Stomach smooth muscle (tissue), 2 donors: Measurements from ENCODE around the gene LILRA2.
"Not testable (repeated sequence)": the region's sequence is repeated elsewhere in the genome, so short reads cannot be mapped to it uniquely, and the experiment has no call there.

Experiments used
- H3K27ac ChIP-seq: one replicate; pipeline ENCODE4 v1.7.0; 2013; ENCODE audit warnings: mild to moderate bottlenecking, low read length, inconsistent platforms
- H3K27me3 ChIP-seq, 2 donors: one replicate each; pipeline ENCODE4 v1.7.0; 2013; ENCODE audit warnings: low read length in 2 of 2; ENCODE audit not compliant: insufficient read depth in 2 of 2, control insufficient read depth in 1 of 2
- H3K36me3 ChIP-seq, 2 donors: one replicate each; pipeline ENCODE4 v1.7.0; 2013; ENCODE audit warnings: low read length in 2 of 2; ENCODE audit not compliant: control insufficient read depth in 2 of 2, insufficient read depth in 2 of 2
- H3K4me1 ChIP-seq: one replicate; pipeline ENCODE4 v1.7.0; 2013; ENCODE audit warnings: low read length; ENCODE audit not compliant: control insufficient read depth, insufficient read depth
- H3K4me3 ChIP-seq, 2 donors: one replicate each; pipeline ENCODE4 v1.7.0; 2013; ENCODE audit warnings: low read length in 2 of 2
- H3K9ac ChIP-seq, 2 donors: one replicate each; pipeline ENCODE4 v1.7.0; 2013; ENCODE audit warnings: low read length in 2 of 2, mild to moderate bottlenecking in 1 of 2
- H3K9me3 ChIP-seq, 2 donors: one replicate each; pipeline ENCODE4 v1.7.0; 2013; ENCODE audit warnings: low read length in 2 of 2; ENCODE audit not compliant: control insufficient read depth in 2 of 2
- donor health status: healthy.
- donor health status: Pancreatic carcinoma.

The LILRA2 gene

DNA sequence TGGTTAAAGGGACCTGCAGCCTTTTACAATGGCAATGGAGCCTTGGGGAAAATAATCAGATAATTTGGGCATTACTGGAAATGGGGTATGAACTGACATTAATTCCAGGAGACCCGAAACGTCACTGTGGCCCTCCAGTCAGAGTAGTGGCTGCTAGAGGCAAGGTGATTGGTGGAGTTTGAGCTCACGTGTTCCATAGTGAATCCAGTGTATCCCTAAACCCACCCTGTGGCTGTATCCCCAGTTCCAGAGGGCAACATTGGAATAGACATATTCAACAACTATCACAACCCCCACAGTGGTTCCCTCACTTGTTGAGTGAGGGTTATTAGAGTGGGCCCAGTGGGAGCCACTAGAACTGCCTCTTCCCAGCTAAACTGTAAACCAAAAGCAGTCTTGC lies 3.3 kb upstream of the LILRA2 start:
- Histone ChIP-seq H3K4me1 (no peaks in the 10 kb centered on the region), H3K36me3 (no peaks in the 10 kb centered on the region), H3K27me3 (peaks cover 2% of the 10 kb centered on the region in 2 donors), H3K4me3 (no peak overlapping the region), H3K9ac (no peak overlapping the region), H3K27ac (no peak overlapping the region), H3K9me3 (no peaks in the 10 kb centered on the region)

- H3K9ac ChIP-seq, H3K4me3 ChIP-seq, H3K27me3 ChIP-seq, H3K36me3 ChIP-seq, H3K9me3 ChIP-seq, H3K4me1 ChIP-seq, H3K27ac ChIP-seq: not testable (repeated sequence)
Observed at GRCh38 chr19:54571715-54572615, 1.6 kb upstream of the LILRA2 start.

DNA sequence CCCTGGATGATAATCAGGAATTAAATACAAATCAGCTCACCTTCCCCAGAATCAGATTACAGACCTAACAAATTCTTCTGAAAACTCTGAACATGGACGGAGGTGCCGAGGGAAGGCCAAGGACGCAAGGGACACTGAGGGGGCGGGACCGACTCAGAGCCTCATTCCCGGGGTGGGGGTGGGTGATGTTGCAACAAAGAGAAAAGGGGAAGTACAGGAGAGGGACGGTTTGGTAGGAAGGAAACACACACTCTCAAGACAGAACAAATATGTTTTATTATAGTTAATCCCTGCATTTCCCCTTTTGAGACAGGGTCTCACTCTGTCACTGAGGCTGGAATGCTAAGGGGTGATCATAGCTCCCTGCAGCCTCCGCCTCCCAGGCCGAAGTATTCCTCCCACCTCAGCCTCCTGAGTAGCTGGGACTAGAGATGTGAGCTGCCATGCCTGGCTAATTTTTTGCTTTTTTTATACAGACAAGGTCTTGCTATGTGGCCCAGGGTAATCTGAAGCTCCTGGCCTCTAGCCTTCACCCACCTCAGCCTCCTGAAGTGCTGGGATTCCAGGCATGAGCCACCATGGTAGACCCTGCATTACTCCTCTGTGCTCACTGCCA lies 786 bp upstream of the LILRA2 start:
- H3K4me1 ChIP-seq: no peaks in the 10 kb centered on the region
- no peaks in the 10 kb centered on the region for H3K36me3 ChIP-seq
- H3K27ac ChIP-seq: no peak overlapping the region
- H3K9ac ChIP-seq: no peak overlapping the region
- H3K4me3 ChIP-seq: peak overlapping the region in 1 of 2 donors; percentile 15
- no peaks in the 10 kb centered on the region for H3K9me3 ChIP-seq
- H3K27me3 ChIP-seq: peaks cover 0 to 5% of the 10 kb centered on the region in 2 donors

GRCh38 chr19:54574051-54574450 lies 461 bp downstream of the LILRA2 start:
- H3K27me3 ChIP-seq: peaks cover 0 to 4% of the 10 kb centered on the region in 2 donors
- no peak overlapping the region for H3K4me3 ChIP-seq
- no peak overlapping the region for H3K9ac ChIP-seq
- no peaks in the 10 kb centered on the region for H3K9me3 ChIP-seq
- H3K27ac ChIP-seq: no peak overlapping the region
- no peaks in the 10 kb centered on the region for H3K36me3 ChIP-seq
- no peaks in the 10 kb centered on the region for H3K4me1 ChIP-seq

GRCh38 chr19:54574527-54575056 lies 1.0 kb downstream of the LILRA2 start:
- H3K36me3 ChIP-seq: no peaks in the 10 kb centered on the region
- H3K9me3 ChIP-seq: no peaks in the 10 kb centered on the region
- no peaks in the 10 kb centered on the region for H3K4me1 ChIP-seq
- H3K27me3 ChIP-seq: peaks cover 0 to 3% of the 10 kb centered on the region in 2 donors
- no peak overlapping the region for H3K9ac ChIP-seq
- no peak overlapping the region for H3K27ac ChIP-seq
- H3K4me3 ChIP-seq: no peak overlapping the region

DNA sequence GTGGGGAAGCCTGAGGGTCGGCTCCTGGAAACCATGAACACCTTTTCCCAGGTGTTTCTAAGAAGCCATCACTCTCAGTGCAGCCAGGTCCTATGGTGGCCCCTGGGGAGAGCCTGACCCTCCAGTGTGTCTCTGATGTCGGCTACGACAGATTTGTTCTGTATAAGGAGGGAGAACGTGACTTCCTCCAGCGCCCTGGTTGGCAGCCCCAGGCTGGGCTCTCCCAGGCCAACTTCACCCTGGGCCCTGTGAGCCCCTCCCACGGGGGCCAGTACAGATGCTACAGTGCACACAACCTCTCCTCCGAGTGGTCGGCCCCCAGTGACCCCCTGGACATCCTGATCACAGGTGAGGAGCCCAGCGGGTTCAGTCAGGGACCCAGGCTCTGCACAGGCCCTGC lies 1.6 kb downstream of the LILRA2 start:
- H3K9me3 ChIP-seq, H3K4me3 ChIP-seq, H3K27me3 ChIP-seq, H3K27ac ChIP-seq, H3K9ac ChIP-seq, H3K4me1 ChIP-seq, H3K36me3 ChIP-seq: not testable (repeated sequence)

- Histone ChIP-seq H3K27me3 (peaks cover 0 to 3% of the 10 kb centered on the region in 2 donors), H3K27ac (no peak overlapping the region), H3K9me3 (no peaks in the 10 kb centered on the region), H3K36me3 (no peaks in the 10 kb centered on the region), H3K9ac (no peak overlapping the region), H3K4me3 (no peak overlapping the region), H3K4me1 (no peaks in the 10 kb centered on the region)
Observed at GRCh38 chr19:54576411-54576976, 2.9 kb downstream of the LILRA2 start.

DNA sequence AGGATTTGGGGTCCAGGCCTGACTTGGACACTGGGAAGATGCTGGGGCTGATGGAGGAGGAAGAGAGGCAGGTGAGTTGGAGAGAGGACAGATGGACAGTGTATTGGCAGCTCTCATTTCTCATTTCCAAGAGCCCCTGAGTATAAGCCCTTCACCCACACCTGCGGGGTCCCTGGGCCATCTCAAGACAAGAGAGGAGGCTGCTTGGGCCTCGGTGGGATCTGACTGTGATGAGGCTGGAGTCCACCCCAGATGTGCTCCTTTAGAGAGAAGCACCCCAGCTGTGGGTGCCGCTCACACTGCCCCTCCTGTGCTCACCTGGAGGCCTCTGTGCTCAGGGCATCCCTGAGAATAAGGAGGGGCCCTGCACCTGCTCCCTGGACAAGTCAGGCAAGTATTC lies 3.7 kb downstream of the LILRA2 start:
- no peaks in the 10 kb centered on the region for H3K4me1 ChIP-seq
- no peaks in the 10 kb centered on the region for H3K36me3 ChIP-seq
- no peak overlapping the region for H3K4me3 ChIP-seq
- no peak overlapping the region for H3K9ac ChIP-seq
- H3K27ac ChIP-seq: no peak overlapping the region
- H3K9me3 ChIP-seq: no peaks in the 10 kb centered on the region
- peaks cover 0 to 3% of the 10 kb centered on the region in 2 donors for H3K27me3 ChIP-seq

DNA sequence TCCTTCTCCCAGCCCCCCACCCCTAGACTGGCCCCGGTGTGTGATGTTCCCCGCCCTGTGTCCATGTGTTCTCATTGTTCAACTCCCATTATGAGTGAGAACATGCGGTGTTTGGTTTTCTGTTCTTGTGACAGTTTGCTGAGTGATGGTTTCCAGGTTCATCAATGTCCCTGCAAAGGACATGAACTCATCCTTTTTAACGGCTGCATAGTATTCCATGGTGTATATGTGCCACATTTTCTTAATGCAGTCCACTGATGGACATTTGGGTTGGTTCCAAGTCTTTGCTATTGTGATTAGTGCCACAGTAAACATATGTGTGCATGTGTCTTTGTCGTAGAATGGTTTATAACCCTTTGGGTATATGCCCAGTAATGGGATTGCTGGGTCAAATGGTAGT lies 4.7 kb downstream of the LILRA2 start:
- not testable (repeated sequence) for H3K4me3 ChIP-seq, H3K27me3 ChIP-seq

DNA sequence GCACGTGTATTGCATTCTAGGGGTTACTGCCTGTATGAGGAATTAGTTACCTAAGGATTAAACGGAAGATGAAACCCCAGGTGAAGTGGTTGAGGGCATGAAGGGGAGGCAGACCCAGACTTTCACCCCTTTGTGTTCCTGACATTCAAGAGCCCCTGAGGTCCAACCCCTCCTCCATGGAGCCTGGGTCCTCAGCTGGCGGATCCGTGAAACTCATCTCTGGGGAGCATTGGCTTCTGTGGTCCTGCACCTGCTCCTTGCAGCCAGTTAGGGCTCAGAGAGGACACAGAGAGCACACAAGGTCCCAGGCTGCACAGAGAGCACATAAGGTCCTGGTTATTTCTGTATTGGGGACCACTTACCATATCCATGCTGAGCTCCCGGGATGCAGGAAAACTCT lies 12.8 kb downstream of the LILRA2 start:
- Histone ChIP-seq H3K4me1 (no peaks in the 10 kb centered on the region), H3K27me3 (peaks cover 0 to 3% of the 10 kb centered on the region in 2 donors), H3K36me3 (no peaks in the 10 kb centered on the region), H3K4me3 (no peak overlapping the region), H3K9ac (no peak overlapping the region), H3K9me3 (peaks cover 3 to 8% of the 10 kb centered on the region in 2 donors), H3K27ac (no peak overlapping the region)

More for the DNA sequence above, 4.7 kb downstream of the LILRA2 start:
- not testable (repeated sequence) for H3K9me3 ChIP-seq, H3K36me3 ChIP-seq, H3K4me1 ChIP-seq, H3K9ac ChIP-seq, H3K27ac ChIP-seq
